ENCODE measurements around the gene SCAMP4.
"Not testable (repeated sequence)": the region's sequence is repeated elsewhere in the genome, so short reads cannot be mapped to it uniquely, and the experiment has no call there.

SCAMP4 gene

GRCh38 chr19:1882786-1883692 is 22.2 kb upstream of the SCAMP4 start:
- no peak for DNase-seq (ENCODE audit: low read depth in 2 of 2)

- no peak for DNase-seq (ENCODE audit: low read depth in 2 of 2)
Measured at GRCh38 chr19:1883784-1884183, 21.4 kb upstream of the SCAMP4 start.

GRCh38 chr19:1884291-1884718 is 20.9 kb upstream of the SCAMP4 start:
- DNase-seq (ENCODE audit: low read depth in 2 of 2) = no peak

- no peak for DNase-seq (ENCODE audit: low read depth in 2 of 2)
Measured at GRCh38 chr19:1884719-1885334, 20.4 kb upstream of the SCAMP4 start.

- peak; percentile 74 to 77 for DNase-seq (ENCODE audit: low read depth in 2 of 2)
Measured at GRCh38 chr19:1885398-1886119, 19.6 kb upstream of the SCAMP4 start, which contains the start of gene ABHD17A. TSS of gene ABHD17A (minus strand) at chr19:1885496. CDS start at chr19:1881566, 3,930 bp downstream.

GRCh38 chr19:1886360-1886759 is 18.8 kb upstream of the SCAMP4 start:
- DNase-seq (ENCODE audit: low read depth in 2 of 2) = not testable (repeated sequence)

GRCh38 chr19:1888385-1888784 is 16.8 kb upstream of the SCAMP4 start:
- no peak for DNase-seq (ENCODE audit: low read depth in 2 of 2)

GRCh38 chr19:1889907-1890306 is 15.3 kb upstream of the SCAMP4 start:
- no peak for DNase-seq (ENCODE audit: low read depth in 2 of 2)

- no peak for DNase-seq (ENCODE audit: low read depth in 2 of 2)
Measured at GRCh38 chr19:1893791-1894190, 11.4 kb upstream of the SCAMP4 start.

- DNase-seq (ENCODE audit: low read depth in 2 of 2) = no peak
Measured at GRCh38 chr19:1896508-1896907, 8.7 kb upstream of the SCAMP4 start.

- no peak for DNase-seq (ENCODE audit: low read depth in 2 of 2)
Measured at GRCh38 chr19:1901940-1902404, 3.2 kb upstream of the SCAMP4 start.

- DNase-seq (ENCODE audit: low read depth in 2 of 2) = no peak
Measured at GRCh38 chr19:1902923-1903322, 2.3 kb upstream of the SCAMP4 start.

- DNase-seq (ENCODE audit: low read depth in 2 of 2) = no peak
Measured at GRCh38 chr19:1904860-1905109, 414 bp upstream of the SCAMP4 start.

GRCh38 chr19:1905863-1906375 is 720 bp downstream of the SCAMP4 start:
- DNase-seq (ENCODE audit: low read depth in 2 of 2) = no peak

GRCh38 chr19:1906985-1907562 is 1.9 kb downstream of the SCAMP4 start:
- DNase-seq (ENCODE audit: low read depth in 2 of 2) = no peak

GRCh38 chr19:1907563-1908363 is 2.6 kb downstream of the SCAMP4 start:
- DNase-seq (ENCODE audit: low read depth in 2 of 2) = no peak

- no peak for DNase-seq (ENCODE audit: low read depth in 2 of 2)
Measured at GRCh38 chr19:1908364-1908678, 3.1 kb downstream of the SCAMP4 start.

- no peak for DNase-seq (ENCODE audit: low read depth in 2 of 2)
Measured at GRCh38 chr19:1909761-1910080, 4.5 kb downstream of the SCAMP4 start.

GRCh38 chr19:1910177-1910576 is 5.0 kb downstream of the SCAMP4 start:
- DNase-seq (ENCODE audit: low read depth in 2 of 2) = no peak

GRCh38 chr19:1911098-1911497 is 5.9 kb downstream of the SCAMP4 start:
- no peak for DNase-seq (ENCODE audit: low read depth in 2 of 2)

GRCh38 chr19:1911995-1912394 is 6.8 kb downstream of the SCAMP4 start:
- no peak for DNase-seq (ENCODE audit: low read depth in 2 of 2)

Measured in fibroblast of skin of left biceps (primary cell).